Mesenteric fat pad (tissue), 1 donor: ENCODE results near the gene CCNQ. TPM values are rescaled to one million over a fixed set of nuclear protein-coding genes. Genes with fewer than 3 reads are reported as not detected.

Experiments
- DNase-seq: peaks from one replicate; pipeline ENCODE4 v3.0.0-alpha.2; 2020; ENCODE audit warnings: low spot score
- long read RNA-seq: library from polyadenylated mRNA; unstranded; transcript quantifications from one replicate; pipeline ENCODE4 v2.0.0, GENCODE V29; 2020
- total RNA-seq: library from RNA; stranded (reverse); fragmentation: NEBNext Ultra II Directional; extraction: Animal tissue kit (Norgen Biotek cat#: 25700); gene quantifications from one replicate; pipeline ENCODE4 v1.2.1, GENCODE V29; 2021
- donor health status: DM: yes; HTN: yes; CAD: no.

The CCNQ gene
- 16.3 TPM for total RNA-seq
- long read RNA-seq, partial matches to known transcripts, result 0 of 8 reads
- long read RNA-seq, other reads (novel, unspliced or antisense), result 1 of 8 reads

- DNase-seq, result no peak
Measured at GRCh38 chrX:153598541-153599191, at the start of gene CCNQ. Gene CCNQ, minus strand, starts transcription at chrX:153599139. Its CDS starts 66 bp downstream, at chrX:153599073.

- DNase-seq, result peak; percentile 87
Measured at GRCh38 chrX:153647461-153648357, 48.8 kb upstream of the CCNQ start.

GRCh38 chrX:153646620-153647373 lies 47.9 kb upstream of the CCNQ start, which contains the start of gene DUSP9:
Gene DUSP9, plus strand, starts transcription at chrX:153647203. Its CDS starts 751 bp downstream, at chrX:153647954.
- DNase-seq, result peak; percentile 85

GRCh38 chrX:153645921-153646488 lies 47.1 kb upstream of the CCNQ start:
- peak; percentile 74 for DNase-seq

GRCh38 chrX:153645151-153645550 lies 46.2 kb upstream of the CCNQ start:
- peak; percentile 81 for DNase-seq

- DNase-seq, result peak; percentile 67
Measured at GRCh38 chrX:153644356-153645125, 45.6 kb upstream of the CCNQ start.

- peak; percentile 88 for DNase-seq
Measured at GRCh38 chrX:153643431-153644351, 44.8 kb upstream of the CCNQ start.

GRCh38 chrX:153642655-153643430 lies 43.9 kb upstream of the CCNQ start:
- DNase-seq, result no peak

GRCh38 chrX:153642051-153642654 lies 43.2 kb upstream of the CCNQ start:
- peak; percentile 76 for DNase-seq

GRCh38 chrX:153641627-153642026 lies 42.7 kb upstream of the CCNQ start:
- DNase-seq, result no peak

GRCh38 chrX:153640736-153641575 lies 42.0 kb upstream of the CCNQ start:
- DNase-seq, result peak; percentile 82

- DNase-seq, result peak; percentile 77
Measured at GRCh38 chrX:153640045-153640686, 41.2 kb upstream of the CCNQ start.

- DNase-seq, result peak; percentile 65
Measured at GRCh38 chrX:153639177-153640044, 40.5 kb upstream of the CCNQ start.

- peak; percentile 85 for DNase-seq
Measured at GRCh38 chrX:153638436-153639176, 39.7 kb upstream of the CCNQ start.

GRCh38 chrX:153638041-153638371 lies 39.1 kb upstream of the CCNQ start:
- DNase-seq, result no peak
